SH-SY5Y (cell line): ENCODE results near the gene DRC3.

ENCODE experiments used
- GATA2 ChIP-seq: IDR thresholded peaks from 2 replicates; pipeline ENCODE4 v1.6.1; 2011; ENCODE audit warnings: mild to moderate bottlenecking, low read depth, low read length
- GATA3 ChIP-seq: IDR thresholded peaks from 2 replicates; pipeline ENCODE4 v1.6.1; 2011; ENCODE audit warnings: low read depth, mild to moderate bottlenecking, low read length, moderate library complexity

The DRC3 gene, protein sequence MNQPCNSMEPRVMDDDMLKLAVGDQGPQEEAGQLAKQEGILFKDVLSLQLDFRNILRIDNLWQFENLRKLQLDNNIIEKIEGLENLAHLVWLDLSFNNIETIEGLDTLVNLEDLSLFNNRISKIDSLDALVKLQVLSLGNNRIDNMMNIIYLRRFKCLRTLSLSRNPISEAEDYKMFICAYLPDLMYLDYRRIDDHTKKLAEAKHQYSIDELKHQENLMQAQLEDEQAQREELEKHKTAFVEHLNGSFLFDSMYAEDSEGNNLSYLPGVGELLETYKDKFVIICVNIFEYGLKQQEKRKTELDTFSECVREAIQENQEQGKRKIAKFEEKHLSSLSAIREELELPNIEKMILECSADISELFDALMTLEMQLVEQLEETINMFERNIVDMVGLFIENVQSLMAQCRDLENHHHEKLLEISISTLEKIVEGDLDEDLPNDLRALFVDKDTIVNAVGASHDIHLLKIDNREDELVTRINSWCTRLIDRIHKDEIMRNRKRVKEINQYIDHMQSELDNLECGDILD

DNA sequence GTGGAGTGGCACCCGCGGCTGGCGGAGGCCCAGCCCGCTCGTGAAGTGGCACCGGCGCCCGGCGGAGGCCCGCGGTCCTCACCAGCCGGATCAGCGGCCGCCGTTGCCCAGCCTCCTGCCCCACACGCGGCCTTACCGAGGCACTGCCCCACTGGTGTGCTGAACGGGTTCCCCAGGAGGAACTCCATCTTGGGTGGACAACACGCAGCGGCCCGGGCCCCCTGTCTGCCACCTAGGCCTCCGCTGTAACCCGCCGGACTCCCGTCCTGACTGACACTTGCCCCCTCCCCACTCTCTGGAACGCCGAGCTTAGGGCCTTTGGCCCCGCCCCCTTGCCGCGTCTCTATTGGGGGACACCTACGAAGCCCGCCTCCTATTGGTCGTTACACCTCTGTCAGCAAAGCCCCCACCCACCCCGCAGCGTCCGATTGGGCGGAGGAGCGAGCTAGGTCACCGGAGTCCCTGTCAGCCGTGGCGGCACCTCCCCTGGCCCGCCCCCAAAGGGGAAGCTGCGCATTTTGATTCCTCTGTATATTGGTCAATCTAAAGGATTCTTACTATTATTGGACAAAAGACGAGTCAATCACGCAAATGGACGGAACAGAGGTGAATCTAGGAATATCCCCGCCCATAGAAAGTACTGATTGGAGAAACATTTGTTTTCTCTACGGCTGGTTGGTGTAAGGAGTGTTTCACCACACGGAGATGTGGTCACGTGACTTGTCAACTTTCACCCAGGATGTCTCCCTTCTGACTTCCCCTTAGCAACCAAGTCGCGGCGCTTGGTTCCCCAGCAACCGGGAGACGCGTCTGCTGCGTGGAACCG, at the start of gene DRC3, which contains the start of gene TOM1L2:
DRC3 (plus strand) TSS at position 737 of the 826 bp plus-strand sequence. CDS start 4,737 bp downstream, outside the sequence.
TOM1L2 (minus strand) TSS at position 275 of the 826 bp plus-strand sequence; CDS start at position 188, 87 bp downstream.
- TF ChIP-seq GATA3, result no peak
- no peak for TF ChIP-seq GATA2

DNA sequence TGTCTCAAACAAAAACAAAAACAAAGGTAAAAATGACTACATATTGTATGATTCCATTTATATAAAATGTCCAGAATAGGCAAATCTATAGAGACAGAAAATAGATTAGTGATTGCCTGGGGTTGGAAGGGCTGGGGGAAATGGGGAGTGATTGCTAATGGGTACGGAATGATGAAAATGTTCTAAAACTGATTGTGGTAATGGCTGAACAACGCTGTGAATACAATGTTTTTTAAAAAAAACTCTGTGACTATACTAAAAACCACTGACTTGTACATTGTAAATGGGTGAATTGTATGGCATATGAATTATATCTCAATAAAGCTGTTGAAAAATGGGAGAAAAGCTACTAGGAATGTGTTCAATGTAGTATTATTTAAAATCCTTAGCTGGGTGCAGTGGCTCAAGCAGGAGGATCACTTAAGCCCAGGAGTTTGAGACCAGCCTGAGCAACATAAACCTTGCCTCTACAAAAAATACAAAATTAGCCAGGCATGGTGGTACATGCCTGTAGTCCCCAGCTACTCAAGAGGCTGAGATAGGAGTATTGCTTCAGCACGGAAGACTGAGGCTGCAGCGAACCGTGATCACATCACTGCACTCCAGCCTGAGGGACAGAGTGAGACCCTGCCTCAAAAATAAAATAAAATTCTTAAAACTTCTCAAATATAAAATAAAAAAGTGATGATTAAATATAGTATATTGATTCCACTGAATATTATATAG, 48.4 kb upstream of the DRC3 start:
- no peak for TF ChIP-seq GATA2
- TF ChIP-seq GATA3, result no peak

DNA sequence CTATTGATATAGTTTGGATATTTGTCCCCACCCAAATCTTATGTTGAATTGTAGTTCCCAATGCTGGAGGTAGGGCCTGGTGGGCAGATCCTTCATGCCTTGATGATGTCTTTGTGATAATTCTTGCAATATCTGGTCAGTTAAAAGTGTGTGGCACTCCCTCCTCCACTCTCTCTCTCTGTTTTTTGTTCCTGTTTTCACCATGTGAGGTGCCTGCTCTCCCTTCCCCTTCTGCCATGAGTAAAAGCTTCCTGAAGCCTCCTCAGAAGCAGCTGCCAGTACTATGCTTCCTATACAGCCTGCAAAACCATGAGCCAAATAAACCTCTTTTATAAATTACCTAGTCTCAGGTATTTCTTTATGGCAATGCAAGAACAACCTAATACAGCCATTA, 47.8 kb upstream of the DRC3 start:
- TF ChIP-seq GATA3, result no peak
- no peak for TF ChIP-seq GATA2

DNA sequence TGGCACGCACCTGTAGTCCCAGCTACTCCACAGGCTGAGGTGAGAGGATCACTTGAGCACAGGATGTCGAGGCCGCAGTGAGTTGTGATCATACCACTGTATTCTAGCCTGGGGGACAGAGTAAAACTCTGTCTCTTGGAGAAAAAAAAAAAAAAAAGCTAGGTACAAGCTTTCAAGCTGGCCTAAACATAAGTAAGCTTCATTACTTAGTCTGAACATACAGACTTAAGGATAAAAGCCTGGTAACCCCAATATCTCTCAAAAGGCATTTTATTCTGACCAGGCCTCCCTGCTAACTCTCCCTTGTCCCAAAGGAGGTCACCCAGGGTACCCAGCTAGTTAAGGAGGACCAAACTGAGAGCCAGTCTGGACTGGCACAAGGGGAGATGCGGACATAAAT, 46.6 kb upstream of the DRC3 start:
- TF ChIP-seq GATA3 (no peak), GATA2 (no peak)

DNA sequence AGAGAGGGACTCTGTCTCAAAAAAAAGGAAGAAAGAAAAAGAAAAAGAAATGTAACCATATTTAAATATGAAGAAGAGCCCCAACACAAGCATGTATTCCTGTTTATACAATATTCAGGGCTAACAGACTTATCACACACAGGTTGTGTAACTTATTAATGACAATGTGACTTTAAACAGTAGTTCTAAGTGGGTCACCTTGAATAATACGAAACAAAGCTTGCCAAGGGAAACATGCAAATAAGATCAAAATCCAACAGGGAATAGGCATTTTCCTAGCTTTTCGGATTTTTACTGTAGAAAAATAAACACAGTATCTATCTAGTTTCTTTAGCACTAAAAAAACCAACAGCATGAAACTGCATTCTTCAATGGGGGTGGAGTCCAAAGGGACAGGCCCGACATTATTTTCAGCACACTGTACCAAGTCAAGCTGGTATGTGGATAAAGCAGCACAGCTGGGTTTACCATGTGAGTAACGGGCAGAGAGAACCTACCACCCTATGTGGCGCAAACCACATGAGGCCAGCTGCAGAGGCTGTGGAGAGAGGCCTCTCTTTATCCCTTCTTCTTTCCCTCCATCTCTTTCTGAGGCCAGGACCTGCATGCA, 45.7 kb upstream of the DRC3 start:
- no peak for TF ChIP-seq GATA3

DNA sequence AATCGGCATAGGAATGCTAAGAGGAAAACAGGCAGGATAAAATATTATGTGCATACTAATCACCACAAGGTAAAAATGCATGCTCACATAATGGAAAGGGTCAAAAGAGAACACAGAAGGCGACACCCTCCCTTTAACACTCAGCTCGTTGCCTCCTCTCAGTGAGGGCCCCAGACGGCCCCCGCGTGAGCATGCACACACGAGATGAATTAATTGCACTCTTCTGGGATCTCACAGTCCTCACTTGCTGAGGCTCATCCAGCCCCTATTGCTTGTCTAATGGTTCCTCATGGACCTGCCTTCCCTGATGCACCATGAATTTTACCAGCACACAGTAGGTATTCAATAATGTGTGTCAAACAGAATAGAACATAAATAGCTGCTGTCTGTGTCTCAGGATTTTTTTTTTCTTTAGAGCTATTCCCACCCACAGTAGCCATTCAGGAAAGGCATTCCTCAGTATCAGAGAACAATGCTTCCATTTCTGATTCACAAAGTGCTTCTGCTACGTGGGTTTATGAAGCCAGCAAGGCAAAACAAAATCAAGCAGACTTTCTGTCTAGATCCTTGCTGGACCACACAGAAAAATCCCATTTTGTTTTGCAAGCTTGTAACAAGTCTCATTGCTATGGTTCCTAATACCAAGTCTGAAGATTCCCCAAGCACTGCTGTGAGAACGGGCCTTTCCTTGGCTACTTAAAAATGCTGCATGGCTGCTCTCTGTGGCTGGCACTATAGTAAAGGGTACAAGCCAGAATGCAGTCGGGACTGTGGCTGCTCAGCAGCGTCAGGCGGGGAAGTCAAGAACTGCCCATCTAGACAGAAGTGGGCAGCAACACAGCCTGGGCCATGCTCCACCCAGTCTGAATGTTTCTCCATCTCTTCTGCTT, 44.0 kb upstream of the DRC3 start:
- TF ChIP-seq GATA3 (no peak), GATA2 (no peak)

DNA sequence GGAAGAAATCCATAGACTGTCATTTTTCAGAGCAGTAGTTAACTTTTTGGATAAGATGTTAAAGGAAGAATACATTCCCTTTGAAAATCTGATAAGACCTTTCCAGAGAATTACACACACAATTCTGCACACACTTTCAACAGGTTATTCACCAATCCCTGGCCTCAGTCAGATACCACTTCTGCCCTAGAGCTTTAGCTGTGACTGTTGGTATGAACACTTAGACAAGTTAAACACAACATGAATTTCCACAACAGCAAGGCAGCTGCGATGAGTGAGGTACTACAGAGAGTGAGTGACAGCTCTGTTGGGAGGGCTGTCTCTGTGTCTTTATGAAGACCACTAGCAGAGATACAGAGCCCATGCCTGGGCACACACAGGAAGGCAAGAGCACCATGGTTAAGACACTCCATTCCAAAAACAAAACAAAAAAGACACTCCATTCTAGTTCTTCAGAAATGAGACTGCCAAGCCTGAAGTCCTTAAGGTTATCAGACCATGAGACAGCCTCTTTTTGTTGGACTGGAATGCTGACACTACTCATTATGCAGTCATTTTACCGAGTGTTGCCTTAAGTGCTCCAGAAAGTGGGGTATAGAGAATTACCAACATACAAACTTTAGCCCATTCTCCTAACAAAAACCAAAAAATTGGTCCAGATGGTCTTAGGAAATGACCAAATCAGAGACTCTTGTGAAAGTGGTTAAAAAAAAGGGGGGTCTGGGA, 42.8 kb upstream of the DRC3 start:
- no peak for TF ChIP-seq GATA2
- no peak for TF ChIP-seq GATA3

DNA sequence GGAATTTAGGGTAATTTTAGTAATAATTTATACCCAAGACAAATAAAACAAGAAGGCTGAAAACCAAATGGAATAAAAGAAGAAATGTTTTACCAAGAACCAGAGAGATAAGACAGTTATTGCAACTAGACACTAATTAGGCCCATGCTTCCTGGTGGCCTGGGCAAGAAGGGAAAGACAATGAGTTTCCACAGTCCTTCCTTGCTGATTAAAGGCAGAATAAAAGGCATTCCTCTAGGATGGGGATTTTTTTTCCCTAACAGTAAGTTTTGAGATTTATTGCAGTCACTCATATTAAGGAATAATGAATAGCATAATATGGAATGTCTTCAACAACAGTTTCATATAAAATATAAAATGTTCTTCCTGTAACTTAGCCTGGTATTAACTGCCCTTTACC, 42.0 kb upstream of the DRC3 start:
- TF ChIP-seq GATA2 (no peak), GATA3 (no peak)

DNA sequence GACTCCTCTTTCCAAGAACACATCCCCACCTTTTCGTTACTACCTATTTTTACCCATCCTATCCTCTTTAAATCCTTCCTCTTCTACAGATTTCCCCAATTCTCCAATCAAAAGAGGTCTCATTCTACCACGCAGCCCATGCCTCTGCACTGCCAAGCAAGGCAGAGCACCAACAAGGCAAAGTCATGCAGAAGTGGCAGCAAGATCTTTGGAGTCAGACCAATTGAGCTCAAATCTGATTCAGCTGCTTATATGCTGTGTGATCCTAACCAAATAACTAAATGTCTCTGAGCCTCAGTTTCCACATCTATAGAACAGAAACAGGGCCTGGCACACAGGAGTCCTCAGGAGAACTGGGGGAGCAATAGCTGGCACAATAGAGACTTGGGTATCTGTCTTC, 41.5 kb upstream of the DRC3 start:
- TF ChIP-seq GATA3, result no peak
- no peak for TF ChIP-seq GATA2

DNA sequence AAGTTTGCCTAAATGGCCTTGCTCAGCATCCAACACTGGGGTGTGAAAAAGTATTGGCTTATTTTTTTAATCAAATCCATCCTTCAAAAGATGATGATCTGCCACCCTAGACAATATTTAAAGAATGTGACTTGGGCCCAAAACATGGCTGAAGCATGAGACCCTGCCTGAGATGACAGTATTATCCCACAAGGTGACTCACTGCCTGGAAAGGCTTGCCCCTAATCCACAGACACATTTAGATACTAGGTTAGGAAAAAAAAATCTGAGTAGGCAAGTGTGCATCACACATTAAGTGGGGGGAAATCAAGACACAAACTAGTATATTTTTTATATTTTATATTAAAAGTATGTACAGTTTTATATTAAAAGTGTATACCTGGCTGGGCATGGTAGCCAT, 38.9 kb upstream of the DRC3 start:
- TF ChIP-seq GATA2, result no peak
- no peak for TF ChIP-seq GATA3

DNA sequence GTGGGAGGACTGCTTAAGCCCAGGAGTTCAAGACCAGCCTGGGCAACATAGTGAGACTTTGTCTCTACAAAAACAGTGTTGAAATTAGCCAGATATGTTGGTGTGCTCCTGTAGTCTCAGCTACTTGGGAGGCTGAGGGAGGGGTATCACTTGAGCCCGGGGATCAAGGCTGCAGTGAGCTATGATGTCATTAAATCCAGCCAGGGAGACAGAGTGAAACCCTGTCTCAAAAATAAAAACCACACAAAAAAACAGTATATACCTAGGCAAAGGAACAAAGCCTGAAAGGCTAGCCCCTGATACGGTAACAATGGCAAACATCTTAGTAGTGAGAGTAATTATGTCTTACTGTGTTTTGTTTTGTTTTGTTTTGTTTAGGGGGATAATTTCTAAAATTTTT, 38.4 kb upstream of the DRC3 start:
- TF ChIP-seq GATA2 (no peak), GATA3 (no peak)

DNA sequence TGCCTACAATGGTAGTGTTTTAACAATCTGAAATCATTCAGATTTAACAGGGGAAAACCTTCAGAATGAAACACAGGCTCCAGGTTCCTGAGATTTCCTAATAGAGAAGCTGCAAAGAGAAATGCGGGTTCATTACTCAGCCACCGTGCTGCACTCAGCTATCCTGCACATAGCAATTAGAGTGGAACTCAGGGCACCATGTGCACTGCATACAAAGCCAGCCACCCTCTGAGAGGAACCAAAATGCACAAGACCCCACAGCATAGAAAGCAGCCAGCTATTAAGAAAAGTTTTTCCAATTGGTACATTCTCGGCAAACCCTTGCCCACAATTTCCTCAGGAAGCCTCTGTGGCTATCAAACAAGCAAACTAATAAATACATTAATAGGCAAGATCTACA, 37.9 kb upstream of the DRC3 start:
- TF ChIP-seq GATA3, result no peak
- no peak for TF ChIP-seq GATA2
